NT2/D1 (cell line): ENCODE measurements around the gene PATJ.

ENCODE experiments used
- DNase-seq: peaks from one replicate; pipeline ENCODE4 v3.0.0-alpha.2; 2011; ENCODE audit warnings: low read depth, low spot score
- H3K27me3 ChIP-seq: 2 replicates; pipeline ENCODE4 v1.6.0; 2011; ENCODE audit warnings: mild to moderate bottlenecking; ENCODE audit not compliant: insufficient read length, insufficient read depth
- H3K36me3 ChIP-seq: 2 replicates; pipeline ENCODE4 v1.6.1; 2011; ENCODE audit warnings: mild to moderate bottlenecking, low read length, mixed read lengths; ENCODE audit not compliant: insufficient read depth, insufficient read length
- H3K4me1 ChIP-seq: 2 replicates; pipeline ENCODE4 v1.5.1; 2011; ENCODE audit not compliant: insufficient read depth, insufficient read length
- H3K4me3 ChIP-seq: 2 replicates; pipeline ENCODE4 v1.5.1; 2011; ENCODE audit warnings: low read depth; ENCODE audit not compliant: insufficient read length
- H3K9ac ChIP-seq: 2 replicates; pipeline ENCODE4 v1.6.0; 2011; ENCODE audit warnings: low read depth; ENCODE audit not compliant: insufficient read length
- H3K9me3 ChIP-seq: 2 replicates; pipeline ENCODE4 v1.5.1; 2011; ENCODE audit warnings: mild to moderate bottlenecking, low read length; ENCODE audit not compliant: insufficient read depth
- SUZ12 ChIP-seq: IDR thresholded peaks from 2 replicates; pipeline ENCODE4 v1.6.1; 2011; ENCODE audit not compliant: insufficient read length, insufficient read depth; ENCODE audit errors: extremely low read depth
- YY1 ChIP-seq: IDR thresholded peaks from 2 replicates; pipeline ENCODE4 v1.6.1; 2011; ENCODE audit not compliant: insufficient read length, insufficient read depth
- ZNF274 ChIP-seq: IDR thresholded peaks from 2 replicates; pipeline ENCODE4 v1.6.1; 2011; ENCODE audit warnings: mild to moderate bottlenecking, low read depth, low read length

The PATJ gene

DNA sequence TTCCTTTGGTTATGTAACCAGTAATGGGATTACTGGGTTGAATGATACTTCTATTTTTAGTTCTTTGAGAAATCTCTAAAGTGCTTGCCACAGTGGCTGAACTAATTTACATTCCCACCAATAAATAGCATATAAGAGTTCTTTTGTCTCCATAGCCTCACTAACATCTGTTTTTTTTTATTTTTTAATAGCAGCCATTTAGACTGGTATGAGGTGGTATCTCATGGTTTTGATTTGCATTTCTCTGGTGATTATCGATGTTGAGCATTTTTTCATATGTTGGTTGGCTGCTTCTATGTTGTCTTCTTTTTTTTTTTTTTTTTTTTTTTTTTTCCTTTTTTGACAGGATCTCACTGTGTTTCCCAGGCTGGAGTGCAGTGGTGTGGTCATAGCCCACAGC, 319.8 kb downstream of the PATJ start:
- Histone ChIP-seq H3K4me3 (no peak overlapping the region), H3K9ac (no peak overlapping the region), H3K36me3 (no peaks in the 10 kb centered on the region), H3K9me3 (peaks cover 13% of the 10 kb centered on the region), H3K27me3 (no peaks in the 10 kb centered on the region), H3K4me1 (peaks cover 6% of the 10 kb centered on the region)
- TF ChIP-seq ZNF274 (no peak), YY1 (no peak), SUZ12 (no peak)
- DNase-seq: no peak

DNA sequence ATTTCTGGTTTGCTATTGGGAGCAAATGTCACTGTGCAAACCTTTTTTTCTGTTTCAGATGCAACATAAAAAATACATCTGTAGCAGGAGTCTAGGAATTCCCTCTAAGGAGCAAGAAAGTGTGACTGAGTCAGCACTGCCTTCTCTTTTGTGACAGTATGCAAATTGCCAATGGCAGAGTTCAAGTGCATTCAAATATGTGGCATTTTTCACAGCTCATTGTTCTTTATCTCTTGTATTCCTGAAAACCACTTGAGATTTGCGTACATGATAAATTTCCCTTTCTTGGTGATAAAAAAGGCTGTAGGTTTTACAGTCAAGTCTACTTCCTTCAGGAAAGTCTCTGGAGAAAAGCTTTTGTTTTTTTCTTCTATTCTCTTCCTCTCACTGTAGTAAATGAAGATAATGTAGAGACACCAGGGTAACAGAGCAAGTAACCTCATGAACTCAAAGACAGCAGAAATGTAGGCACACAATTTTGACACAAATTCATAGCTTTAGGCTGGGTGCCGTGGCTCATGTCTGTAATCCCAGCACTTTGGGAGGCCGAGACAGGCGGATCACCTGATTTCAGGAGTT, 322.6 kb downstream of the PATJ start:
- Histone ChIP-seq H3K9ac (no peak overlapping the region), H3K4me3 (no peak overlapping the region), H3K27me3 (no peaks in the 10 kb centered on the region), H3K4me1 (peaks cover 3% of the 10 kb centered on the region), H3K9me3 (peaks cover 13% of the 10 kb centered on the region), H3K36me3 (no peaks in the 10 kb centered on the region)
- no peak for DNase-seq
- TF ChIP-seq ZNF274: no peak
- TF ChIP-seq YY1: no peak

DNA sequence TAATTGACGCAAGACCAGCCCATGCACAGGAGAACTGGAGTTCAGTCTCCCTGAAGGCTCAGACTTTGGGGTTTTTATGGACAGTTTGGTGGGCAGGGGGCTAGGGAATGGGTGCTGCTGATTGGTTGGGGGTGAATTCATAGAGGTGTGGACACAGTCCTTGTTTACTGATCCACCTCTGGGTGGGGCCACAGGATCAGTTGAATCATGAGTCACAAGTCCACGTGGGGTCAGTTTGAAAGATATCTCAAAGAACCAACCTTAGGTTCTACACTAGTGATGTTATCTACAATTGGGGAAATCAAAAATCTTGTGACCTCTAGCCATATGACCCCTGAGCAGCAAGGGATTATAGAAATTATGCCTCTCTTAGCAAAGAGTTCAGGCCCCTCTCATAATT, 324.4 kb downstream of the PATJ start:
- Histone ChIP-seq H3K9ac (no peak overlapping the region), H3K36me3 (no peaks in the 10 kb centered on the region), H3K4me3 (no peak overlapping the region), H3K4me1 (peaks cover 3% of the 10 kb centered on the region), H3K27me3 (no peaks in the 10 kb centered on the region), H3K9me3 (peaks cover 13% of the 10 kb centered on the region)
- no peak for DNase-seq
- TF ChIP-seq SUZ12: no peak
- no peak for TF ChIP-seq ZNF274
- TF ChIP-seq YY1: no peak

DNA sequence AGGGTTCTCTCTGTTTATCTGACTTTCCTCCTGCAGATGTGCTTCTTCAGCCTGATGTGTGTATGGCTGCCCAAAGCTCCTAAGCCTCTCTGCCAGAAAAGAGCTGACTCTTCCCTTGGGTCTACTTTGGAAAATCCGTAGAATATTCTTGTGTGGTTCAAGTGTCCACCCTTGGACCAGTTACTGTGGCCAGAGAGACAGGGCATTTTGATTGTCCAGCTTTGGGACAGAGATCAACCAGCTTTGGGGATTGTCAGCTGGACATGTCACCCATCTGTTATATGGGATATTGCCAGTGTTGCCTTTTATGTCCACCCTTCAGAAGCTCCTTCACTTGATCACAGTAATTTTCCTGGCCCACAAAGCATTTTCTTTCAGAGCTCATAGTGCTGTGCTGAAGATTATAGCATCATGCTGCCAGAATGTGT, 326.1 kb downstream of the PATJ start:
- DNase-seq: no peak
- H3K36me3 ChIP-seq: no peaks in the 10 kb centered on the region
- H3K4me3 ChIP-seq: no peak overlapping the region
- H3K9me3 ChIP-seq: peaks cover 13% of the 10 kb centered on the region
- peaks cover 3% of the 10 kb centered on the region for H3K4me1 ChIP-seq
- H3K9ac ChIP-seq: no peak overlapping the region
- no peaks in the 10 kb centered on the region for H3K27me3 ChIP-seq
- TF ChIP-seq ZNF274 (no peak), SUZ12 (no peak), YY1 (no peak)

DNA sequence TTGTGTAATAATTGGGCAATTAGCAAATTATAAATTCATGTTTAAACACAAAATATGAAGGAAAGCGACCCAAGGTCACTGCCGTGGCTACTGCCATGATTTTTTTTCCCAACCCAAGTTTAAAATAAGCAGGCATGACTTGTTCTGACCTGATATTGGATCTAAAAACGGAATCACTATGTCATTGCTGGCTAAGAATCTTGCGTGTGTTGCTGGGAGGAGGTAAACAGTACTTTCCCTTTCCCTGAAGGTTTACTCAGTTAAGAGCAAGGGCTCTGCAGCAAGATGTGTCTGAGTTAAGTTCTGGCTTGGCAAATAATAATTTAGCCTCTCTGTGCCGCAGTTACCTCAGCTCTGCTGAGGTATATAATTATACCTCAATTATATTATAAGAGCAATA, 326.7 kb downstream of the PATJ start:
- no peaks in the 10 kb centered on the region for H3K36me3 ChIP-seq
- DNase-seq: no peak
- no peak overlapping the region for H3K9ac ChIP-seq
- H3K9me3 ChIP-seq: peaks cover 13% of the 10 kb centered on the region
- no peaks in the 10 kb centered on the region for H3K27me3 ChIP-seq
- H3K4me3 ChIP-seq: no peak overlapping the region
- H3K4me1 ChIP-seq: peaks cover 3% of the 10 kb centered on the region
- TF ChIP-seq ZNF274 (no peak), YY1 (no peak), SUZ12 (no peak)

DNA sequence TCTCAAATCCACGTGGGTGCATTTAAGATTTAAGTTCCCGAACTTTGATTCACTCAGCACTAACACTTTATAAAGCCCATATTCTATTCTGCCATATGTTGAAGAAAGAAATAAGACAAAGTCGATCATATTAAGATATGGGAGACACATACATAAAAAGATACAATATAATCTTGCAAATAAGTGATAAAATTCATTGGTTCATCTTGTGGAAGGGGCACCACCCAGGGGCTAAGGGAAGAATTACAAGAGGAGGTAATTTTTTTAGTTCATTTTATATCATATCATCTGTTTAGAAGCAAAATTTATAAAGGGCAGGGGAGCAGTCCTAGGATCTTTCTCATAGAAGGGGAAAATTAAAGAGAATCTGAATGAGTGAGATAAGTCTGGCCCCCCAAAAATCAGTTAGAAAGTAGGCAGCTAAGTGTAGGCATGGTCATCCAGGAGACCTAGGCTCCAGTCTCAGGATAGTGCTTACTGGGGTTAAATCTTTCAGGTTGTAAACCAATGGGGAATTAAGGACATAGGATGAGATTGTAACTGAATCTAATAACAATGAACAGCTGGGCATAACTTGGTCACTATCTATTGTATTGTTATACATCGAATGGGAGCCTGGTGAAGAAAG, 328.2 kb downstream of the PATJ start:
- Histone ChIP-seq H3K4me3 (no peak overlapping the region), H3K9me3 (peaks cover 13% of the 10 kb centered on the region), H3K4me1 (no peaks in the 10 kb centered on the region), H3K36me3 (no peaks in the 10 kb centered on the region), H3K9ac (no peak overlapping the region), H3K27me3 (no peaks in the 10 kb centered on the region)
- TF ChIP-seq ZNF274 (no peak), SUZ12 (no peak), YY1 (no peak)
- DNase-seq: no peak

DNA sequence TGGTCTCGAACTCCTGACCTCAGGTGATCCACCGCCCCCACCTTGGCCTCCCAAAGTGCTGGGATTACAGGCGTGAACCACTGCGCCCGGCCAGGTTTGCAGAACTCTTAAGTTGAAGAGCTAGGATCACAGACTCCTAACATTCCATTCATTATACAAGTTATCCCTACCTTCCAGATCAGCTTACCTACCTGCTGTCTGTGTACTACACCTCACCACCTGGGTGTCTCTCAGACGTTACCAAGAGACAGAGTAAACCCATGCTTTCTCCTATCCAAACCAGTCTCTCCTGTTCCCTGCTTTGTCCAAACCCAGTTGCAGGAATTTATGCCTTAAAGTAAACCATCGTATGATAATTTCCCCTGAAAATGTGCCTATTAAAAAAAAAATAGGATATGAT, 329.4 kb downstream of the PATJ start:
- no peaks in the 10 kb centered on the region for H3K4me1 ChIP-seq
- no peak overlapping the region for H3K9ac ChIP-seq
- H3K36me3 ChIP-seq: no peaks in the 10 kb centered on the region
- no peak overlapping the region for H3K4me3 ChIP-seq
- DNase-seq: no peak
- H3K27me3 ChIP-seq: no peaks in the 10 kb centered on the region
- TF ChIP-seq SUZ12 (no peak), YY1 (no peak), ZNF274 (no peak)
- peaks cover 3% of the 10 kb centered on the region for H3K9me3 ChIP-seq
